Endothelial cell of umbilical vein (primary cell): Measurements from ENCODE around the gene EMC9.

Source experiments
- POLR2AphosphoS5 ChIP-seq: IDR thresholded peaks from 2 replicates; pipeline ENCODE4 v1.6.1; 2012; ENCODE audit warnings: low read depth, mild to moderate bottlenecking, control low read depth, low read length, moderate library complexity; ENCODE audit not compliant: insufficient read depth
- TF ChIP-seq, protein P1 (sequence below), 2 donors: IDR thresholded peaks; 1 replicate in 1 of 2; 2 replicates in 1 of 2; pipeline ENCODE4 v1.5.1; 2011; ENCODE audit warnings: low read length in 2 of 2, mild to moderate bottlenecking in 2 of 2, moderate library complexity in 2 of 2, control low read depth in 1 of 2, inconsistent platforms in 1 of 2, low read depth in 1 of 2; ENCODE audit not compliant: insufficient read depth in 1 of 2; ENCODE audit errors: extremely low read depth in 1 of 2

DNA sequence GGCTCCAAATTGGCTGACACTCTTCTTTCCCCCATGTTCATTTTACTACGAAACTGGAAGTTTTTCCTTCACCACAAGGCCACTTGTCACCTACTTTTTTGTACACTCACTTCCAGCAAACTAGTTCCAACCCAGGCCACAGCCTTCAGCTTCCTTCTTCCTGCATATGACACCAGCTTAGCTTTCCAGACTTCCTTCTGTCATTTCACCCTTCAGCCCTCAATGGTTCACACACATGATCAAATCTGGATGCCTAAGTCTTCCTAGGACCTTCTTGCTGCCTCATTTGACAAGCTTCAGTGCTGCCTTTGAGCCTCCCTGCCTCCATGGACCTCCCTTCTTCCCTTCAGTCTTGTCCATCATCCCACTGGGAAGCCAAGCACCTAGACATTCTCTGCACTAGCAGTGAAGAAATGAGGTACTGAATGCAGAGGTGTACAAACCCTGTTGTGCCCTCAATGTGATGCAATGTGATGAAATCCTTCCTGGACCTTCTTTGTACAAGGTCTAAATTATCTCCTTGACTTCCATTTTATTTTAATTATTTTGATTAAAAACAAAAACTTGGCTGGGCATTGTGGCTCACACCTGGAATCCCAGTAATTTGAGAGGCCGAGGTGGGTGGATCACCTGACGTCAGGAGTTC, 26.2 kb upstream of the EMC9 start:
- TF ChIP-seq, protein P1, sequence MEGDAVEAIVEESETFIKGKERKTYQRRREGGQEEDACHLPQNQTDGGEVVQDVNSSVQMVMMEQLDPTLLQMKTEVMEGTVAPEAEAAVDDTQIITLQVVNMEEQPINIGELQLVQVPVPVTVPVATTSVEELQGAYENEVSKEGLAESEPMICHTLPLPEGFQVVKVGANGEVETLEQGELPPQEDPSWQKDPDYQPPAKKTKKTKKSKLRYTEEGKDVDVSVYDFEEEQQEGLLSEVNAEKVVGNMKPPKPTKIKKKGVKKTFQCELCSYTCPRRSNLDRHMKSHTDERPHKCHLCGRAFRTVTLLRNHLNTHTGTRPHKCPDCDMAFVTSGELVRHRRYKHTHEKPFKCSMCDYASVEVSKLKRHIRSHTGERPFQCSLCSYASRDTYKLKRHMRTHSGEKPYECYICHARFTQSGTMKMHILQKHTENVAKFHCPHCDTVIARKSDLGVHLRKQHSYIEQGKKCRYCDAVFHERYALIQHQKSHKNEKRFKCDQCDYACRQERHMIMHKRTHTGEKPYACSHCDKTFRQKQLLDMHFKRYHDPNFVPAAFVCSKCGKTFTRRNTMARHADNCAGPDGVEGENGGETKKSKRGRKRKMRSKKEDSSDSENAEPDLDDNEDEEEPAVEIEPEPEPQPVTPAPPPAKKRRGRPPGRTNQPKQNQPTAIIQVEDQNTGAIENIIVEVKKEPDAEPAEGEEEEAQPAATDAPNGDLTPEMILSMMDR (IDR thresholded peaks at IDR 0.05; ENCODE audit: extremely low read depth in 1 of 2, insufficient read depth in 1 of 2, low read depth in 1 of 2, low read length in 2 of 2): no peak
- no peak for TF ChIP-seq POLR2AphosphoS5
